ENCODE data around the gene NOTO.
A peak's percentile ranks its signal among the peaks of the same experiment; 100 is the strongest.

NOTO gene

DNA sequence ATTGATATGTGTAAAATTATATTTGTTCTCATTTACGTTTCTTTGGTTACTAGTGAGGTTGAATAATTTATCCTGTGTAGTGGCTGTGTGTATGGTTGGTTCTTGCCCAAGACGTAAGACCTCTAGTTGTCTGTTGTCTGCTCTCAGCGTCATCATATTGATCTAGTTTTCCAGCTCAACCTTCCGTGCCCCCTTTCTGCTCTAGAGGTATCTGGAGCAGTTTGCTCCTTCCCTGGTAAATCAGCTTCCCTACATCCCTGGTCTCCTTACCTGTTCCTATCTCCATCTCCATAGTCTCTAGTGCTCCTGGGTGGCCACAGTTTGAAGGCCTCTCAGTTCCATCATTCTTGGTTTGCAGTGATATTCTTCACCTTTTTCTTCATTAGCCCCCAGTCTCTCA, 12.9 kb downstream of the NOTO start:
- DNase-seq (ENCODE audit: insufficient read length, low spot score) (no peak), FAIRE-seq (no peak)
- TF ChIP-seq POU2F2 (IDR thresholded peaks at IDR 0.05; ENCODE audit: low read depth, low read length) (no peak), SPI1 (IDR thresholded peaks at IDR 0.05; ENCODE audit: low read depth, low read length) (no peak), PAX5 (IDR thresholded peaks at IDR 0.05; ENCODE audit: insufficient read depth, low read length, severe bottlenecking) (no peak), TAF1 (IDR thresholded peaks at IDR 0.05; ENCODE audit: low read depth, low read length) (no peak), POLR2AphosphoS5 (IDR thresholded peaks at IDR 0.05; ENCODE audit: low read depth, low read length) (no peak), POLR2A (IDR thresholded peaks at IDR 0.05; ENCODE audit: low read depth, low read length) (no peak)

DNA sequence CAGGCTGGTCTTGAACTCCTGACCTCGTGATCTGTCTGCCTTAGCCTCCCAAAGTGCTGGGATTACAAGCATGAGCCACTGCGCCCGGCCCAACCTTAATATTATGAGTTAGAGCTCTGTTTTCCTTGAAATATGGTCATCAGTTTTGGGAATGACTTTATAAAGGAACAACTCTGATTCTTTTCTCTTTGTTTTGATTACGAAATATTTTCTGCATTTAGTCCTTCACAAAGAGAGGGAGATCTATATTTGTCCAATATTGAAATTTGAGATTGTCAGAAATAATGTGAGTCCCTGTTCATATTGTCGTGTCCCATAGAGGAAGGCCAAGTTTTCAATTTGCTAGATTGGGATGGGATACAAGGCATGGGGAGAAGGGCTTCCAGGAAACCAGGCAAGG, 14.8 kb downstream of the NOTO start:
- TF ChIP-seq POU2F2 (IDR thresholded peaks at IDR 0.05; ENCODE audit: low read depth, low read length) (no peak), TAF1 (IDR thresholded peaks at IDR 0.05; ENCODE audit: low read depth, low read length) (no peak), PAX5 (IDR thresholded peaks at IDR 0.05; ENCODE audit: insufficient read depth, low read length, severe bottlenecking) (no peak), POLR2A (IDR thresholded peaks at IDR 0.05; ENCODE audit: low read depth, low read length) (no peak), SPI1 (IDR thresholded peaks at IDR 0.05; ENCODE audit: low read depth, low read length) (no peak)
- no peak for FAIRE-seq
- DNase-seq (ENCODE audit: insufficient read length, low spot score), result no peak

DNA sequence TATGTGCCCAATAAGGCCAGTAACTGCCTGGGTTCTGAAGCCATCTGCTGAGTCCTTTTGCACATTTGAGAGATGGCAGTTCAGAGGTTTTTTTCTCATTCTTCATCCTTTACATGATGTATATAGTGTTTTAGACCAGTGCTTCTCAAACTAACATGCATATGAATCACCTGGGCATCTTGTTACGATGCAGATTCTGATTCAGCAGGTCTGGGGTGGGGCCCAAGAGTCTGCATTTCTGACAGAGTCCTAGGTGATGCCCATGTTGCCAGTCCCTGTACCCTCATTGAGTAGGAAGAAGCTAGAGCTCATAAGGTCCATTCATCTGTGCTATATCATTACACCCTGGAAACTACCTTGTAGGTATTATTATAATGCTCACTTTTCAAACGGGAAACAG, 15.5 kb downstream of the NOTO start:
- no peak for TF ChIP-seq PAX5 (IDR thresholded peaks at IDR 0.05; ENCODE audit: insufficient read depth, low read length, severe bottlenecking)
- no peak for TF ChIP-seq TAF1 (IDR thresholded peaks at IDR 0.05; ENCODE audit: low read depth, low read length)
- no peak for TF ChIP-seq POU2F2 (IDR thresholded peaks at IDR 0.05; ENCODE audit: low read depth, low read length)
- no peak for TF ChIP-seq POLR2AphosphoS5 (IDR thresholded peaks at IDR 0.05; ENCODE audit: low read depth, low read length)
- TF ChIP-seq SPI1 (IDR thresholded peaks at IDR 0.05; ENCODE audit: low read depth, low read length), result no peak
- no peak for TF ChIP-seq POLR2A (IDR thresholded peaks at IDR 0.05; ENCODE audit: low read depth, low read length)
- no peak for FAIRE-seq
- DNase-seq (ENCODE audit: insufficient read length, low spot score), result no peak

DNA sequence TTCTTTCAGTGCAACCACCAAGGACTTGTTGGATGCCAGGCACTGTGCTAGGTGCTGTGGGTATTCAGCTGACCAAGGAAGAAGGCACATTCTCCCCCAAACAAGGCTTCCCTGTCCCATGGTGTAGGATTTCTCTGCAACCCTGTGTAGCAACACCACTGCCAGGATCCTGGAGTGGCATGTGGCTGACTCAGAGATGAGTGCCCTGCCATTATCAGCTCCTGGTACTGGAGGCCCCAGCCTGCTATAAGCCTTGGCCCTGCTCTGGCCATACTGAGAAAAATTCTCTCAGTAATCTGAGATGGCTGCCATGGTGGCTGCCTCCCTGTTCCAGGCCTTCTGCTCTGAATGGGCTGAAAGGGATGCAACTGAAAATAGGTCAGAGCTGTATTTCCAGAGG, 15.9 kb downstream of the NOTO start:
- TF ChIP-seq SPI1 (IDR thresholded peaks at IDR 0.05; ENCODE audit: low read depth, low read length), result no peak
- no peak for TF ChIP-seq POU2F2 (IDR thresholded peaks at IDR 0.05; ENCODE audit: low read depth, low read length)
- TF ChIP-seq POLR2AphosphoS5 (IDR thresholded peaks at IDR 0.05; ENCODE audit: low read depth, low read length), result no peak
- no peak for TF ChIP-seq TAF1 (IDR thresholded peaks at IDR 0.05; ENCODE audit: low read depth, low read length)
- TF ChIP-seq POLR2A (IDR thresholded peaks at IDR 0.05; ENCODE audit: low read depth, low read length), result no peak
- TF ChIP-seq PAX5 (IDR thresholded peaks at IDR 0.05; ENCODE audit: insufficient read depth, low read length, severe bottlenecking), result no peak
- no peak for FAIRE-seq
- no peak for DNase-seq (ENCODE audit: insufficient read length, low spot score)

DNA sequence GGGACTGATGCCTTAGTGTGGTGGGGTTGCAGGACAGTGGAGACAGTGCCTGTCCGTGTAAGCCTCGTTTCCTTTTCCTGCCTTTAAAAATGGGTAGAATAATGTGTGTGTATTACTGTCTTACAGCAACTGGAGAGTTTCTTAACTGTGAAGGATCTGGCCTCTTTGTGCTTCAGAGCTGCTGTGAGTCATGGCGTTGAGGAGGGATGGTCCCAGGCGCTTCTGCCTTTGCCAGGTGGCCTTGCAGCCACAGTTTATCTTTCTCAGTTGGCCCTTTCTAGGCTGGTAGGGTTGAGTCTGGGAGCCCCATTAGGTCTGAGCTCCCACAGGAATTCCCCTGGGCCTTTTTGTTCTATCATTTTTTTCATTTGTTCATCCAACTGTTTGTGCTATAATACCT, 21.4 kb downstream of the NOTO start:
- no peak for FAIRE-seq
- DNase-seq (ENCODE audit: insufficient read length, low spot score), result no peak
- TF ChIP-seq POLR2AphosphoS5 (IDR thresholded peaks at IDR 0.05; ENCODE audit: low read depth, low read length), result no peak
- TF ChIP-seq POU2F2 (IDR thresholded peaks at IDR 0.05; ENCODE audit: low read depth, low read length), result no peak
- TF ChIP-seq SPI1 (IDR thresholded peaks at IDR 0.05; ENCODE audit: low read depth, low read length), result no peak
- TF ChIP-seq TAF1 (IDR thresholded peaks at IDR 0.05; ENCODE audit: low read depth, low read length), result no peak
- TF ChIP-seq PAX5 (IDR thresholded peaks at IDR 0.05; ENCODE audit: insufficient read depth, low read length, severe bottlenecking), result no peak
- TF ChIP-seq POLR2A (IDR thresholded peaks at IDR 0.05; ENCODE audit: low read depth, low read length), result no peak

DNA sequence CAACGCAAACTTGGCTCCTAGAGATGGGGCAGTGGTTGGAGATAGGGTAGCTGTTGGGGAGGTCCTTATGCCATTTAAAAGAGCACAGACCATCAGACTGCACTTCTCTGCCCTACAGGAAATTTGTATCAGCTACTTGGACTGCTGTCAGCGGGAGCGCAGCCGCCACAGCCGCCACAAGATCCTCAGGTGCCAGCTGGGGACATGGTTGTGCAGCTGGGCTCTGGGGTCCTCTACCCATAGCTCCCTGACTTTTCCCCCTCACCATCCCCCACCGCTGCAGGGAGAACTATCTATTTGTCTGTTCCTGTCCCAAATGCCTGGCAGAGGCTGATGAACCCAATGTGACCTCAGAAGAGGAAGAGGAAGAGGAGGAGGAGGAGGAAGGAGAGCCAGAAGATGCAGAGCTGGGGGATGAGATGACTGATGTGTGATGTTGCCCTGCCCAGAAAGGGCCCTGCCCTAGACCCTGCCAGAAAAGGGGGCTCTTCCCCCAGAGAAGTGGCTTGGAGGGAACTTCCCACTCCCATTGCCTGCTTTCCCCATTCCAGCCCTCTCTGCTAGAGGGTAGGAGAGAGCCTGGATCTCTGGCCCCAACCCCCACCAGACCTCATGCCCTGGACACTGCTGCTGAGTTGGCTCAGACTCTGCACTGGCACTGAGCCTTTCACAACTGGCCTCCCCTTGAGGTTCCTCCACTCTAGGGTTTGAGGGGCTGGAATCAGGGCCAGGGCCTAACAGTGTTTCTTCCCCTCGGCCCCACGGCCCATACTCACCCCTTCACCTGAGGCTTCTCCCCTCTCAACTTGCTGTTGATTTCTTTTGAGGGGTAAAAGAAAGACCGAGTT, 23.4 kb downstream of the NOTO start:
- FAIRE-seq (no peak), DNase-seq (ENCODE audit: insufficient read length, low spot score) (no peak)
- no peak for TF ChIP-seq POU2F2 (IDR thresholded peaks at IDR 0.05; ENCODE audit: low read depth, low read length)
- TF ChIP-seq SPI1 (IDR thresholded peaks at IDR 0.05; ENCODE audit: low read depth, low read length), result no peak
- TF ChIP-seq TAF1 (IDR thresholded peaks at IDR 0.05; ENCODE audit: low read depth, low read length), result no peak
- no peak for TF ChIP-seq PAX5 (IDR thresholded peaks at IDR 0.05; ENCODE audit: insufficient read depth, low read length, severe bottlenecking)
- TF ChIP-seq POLR2A (IDR thresholded peaks at IDR 0.05; ENCODE audit: low read depth, low read length), result no peak
- TF ChIP-seq POLR2AphosphoS5 (IDR thresholded peaks at IDR 0.05; ENCODE audit: low read depth, low read length), result no peak

DNA sequence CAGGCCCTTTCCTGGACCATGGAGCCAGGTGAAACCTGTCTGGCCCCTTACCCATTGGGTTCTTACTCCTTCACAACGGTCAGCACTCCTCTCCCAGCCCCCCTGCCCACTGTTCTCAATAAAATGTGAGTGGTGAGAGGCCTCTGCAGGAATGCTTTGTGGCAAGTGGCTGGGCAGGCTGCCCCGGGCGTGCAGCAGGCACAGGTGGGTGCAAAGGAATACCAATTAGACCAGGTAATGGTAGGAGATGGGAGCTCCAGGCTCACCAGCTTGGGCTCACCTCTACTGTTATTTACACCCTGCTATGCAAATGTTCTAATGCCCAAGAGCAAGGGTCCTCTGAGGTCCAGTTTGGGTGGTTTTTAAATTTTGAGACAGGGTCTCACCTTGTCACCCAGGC, 24.7 kb downstream of the NOTO start:
- DNase-seq (ENCODE audit: insufficient read length, low spot score), result no peak
- TF ChIP-seq POLR2A (IDR thresholded peaks at IDR 0.05; ENCODE audit: low read depth, low read length) (no peak), POLR2AphosphoS5 (IDR thresholded peaks at IDR 0.05; ENCODE audit: low read depth, low read length) (no peak), PAX5 (IDR thresholded peaks at IDR 0.05; ENCODE audit: insufficient read depth, low read length, severe bottlenecking) (no peak), POU2F2 (IDR thresholded peaks at IDR 0.05; ENCODE audit: low read depth, low read length) (no peak), TAF1 (IDR thresholded peaks at IDR 0.05; ENCODE audit: low read depth, low read length) (no peak), SPI1 (IDR thresholded peaks at IDR 0.05; ENCODE audit: low read depth, low read length) (no peak)
- FAIRE-seq, result no peak

DNA sequence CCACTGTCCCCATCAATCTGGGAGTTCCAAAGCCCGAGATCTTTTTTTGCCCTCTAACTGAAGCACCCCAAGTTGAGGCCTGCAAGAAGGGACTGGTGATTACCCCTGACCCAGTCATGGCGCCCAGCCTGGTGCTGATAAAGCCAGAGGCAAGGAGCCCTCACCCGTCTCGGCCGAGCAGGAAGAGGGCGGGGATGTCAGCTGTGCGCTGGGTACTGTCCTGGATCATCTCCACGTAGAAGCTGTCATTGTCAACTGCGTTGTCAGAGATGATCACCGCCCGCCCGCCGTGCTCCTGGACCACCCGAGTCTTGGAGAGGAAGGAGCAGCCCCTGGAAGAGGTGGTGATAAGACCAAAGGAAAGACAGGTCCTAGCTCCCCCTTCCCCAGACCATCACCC, 26.3 kb downstream of the NOTO start:
- DNase-seq (ENCODE audit: insufficient read length, low spot score), result no peak
- FAIRE-seq, result no peak
- no peak for TF ChIP-seq POLR2A (IDR thresholded peaks at IDR 0.05; ENCODE audit: low read depth, low read length)
- no peak for TF ChIP-seq SPI1 (IDR thresholded peaks at IDR 0.05; ENCODE audit: low read depth, low read length)
- TF ChIP-seq PAX5 (IDR thresholded peaks at IDR 0.05; ENCODE audit: insufficient read depth, low read length, severe bottlenecking), result no peak
- TF ChIP-seq TAF1 (IDR thresholded peaks at IDR 0.05; ENCODE audit: low read depth, low read length), result no peak
- no peak for TF ChIP-seq POU2F2 (IDR thresholded peaks at IDR 0.05; ENCODE audit: low read depth, low read length)
- no peak for TF ChIP-seq POLR2AphosphoS5 (IDR thresholded peaks at IDR 0.05; ENCODE audit: low read depth, low read length)

DNA sequence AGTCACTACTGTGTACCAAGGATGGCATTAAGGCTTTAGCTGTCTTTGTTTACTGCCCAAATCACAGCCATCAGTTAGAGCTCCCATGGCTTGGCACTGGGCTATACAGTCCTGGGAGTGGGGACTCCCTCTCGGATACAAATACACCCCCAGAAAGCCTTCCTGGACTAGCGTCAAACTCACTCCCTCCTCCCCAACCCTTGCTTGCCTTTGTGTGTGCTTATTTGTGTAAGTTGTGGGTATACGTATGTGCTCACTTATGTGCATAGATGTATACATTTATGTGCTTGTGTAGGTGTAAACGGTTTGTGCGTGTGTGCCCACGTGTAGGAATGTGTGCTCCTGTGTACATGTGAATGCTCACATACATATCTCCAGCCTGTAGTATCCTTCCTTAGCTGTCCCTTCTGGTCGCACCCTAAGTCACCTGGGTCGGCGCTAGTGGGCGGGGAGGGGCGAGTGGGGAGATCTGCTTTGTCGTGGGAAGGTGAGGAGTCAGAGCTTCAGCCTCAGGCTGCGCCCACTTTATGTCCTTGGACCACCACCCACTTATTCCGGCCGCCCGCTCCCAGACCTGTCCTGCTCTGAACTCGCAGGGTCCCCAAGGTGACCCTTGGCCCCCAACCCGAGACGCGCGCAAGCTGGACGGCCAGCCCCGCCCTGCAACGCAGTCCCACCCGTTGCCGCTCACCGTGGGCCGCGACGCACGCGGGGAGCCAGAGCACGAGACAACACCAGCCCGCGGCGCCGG, 30.2 kb downstream of the NOTO start:
- TF ChIP-seq PAX5 (IDR thresholded peaks at IDR 0.05; ENCODE audit: insufficient read depth, low read length, severe bottlenecking) (no peak), POU2F2 (IDR thresholded peaks at IDR 0.05; ENCODE audit: low read depth, low read length) (no peak)
- FAIRE-seq (peak; percentile 41), DNase-seq (ENCODE audit: insufficient read length, low spot score) (no peak)

Measured in GM12891 (cell line).